Mesodermal cell (in vitro differentiated cells): ENCODE data around the gene EPN1.

Experiments used
- H3K27ac ChIP-seq: 2 replicates; pipeline ENCODE4 v1.7.0; 2013; ENCODE audit warnings: mild to moderate bottlenecking, low read depth, low read length, moderate library complexity; ENCODE audit not compliant: severe bottlenecking
- H3K36me3 ChIP-seq: 2 replicates; pipeline ENCODE4 v1.7.1; 2013; ENCODE audit warnings: mild to moderate bottlenecking, low read length, moderate library complexity; ENCODE audit not compliant: control insufficient read depth, insufficient read depth
- H3K4me1 ChIP-seq: one replicate; pipeline ENCODE4 v1.7.1; 2013; ENCODE audit warnings: mild to moderate bottlenecking, low read length; ENCODE audit not compliant: insufficient read depth, control insufficient read depth, poor library complexity, severe bottlenecking
- H3K4me3 ChIP-seq: 2 replicates; pipeline ENCODE4 v1.7.0; 2013; ENCODE audit warnings: low read length, control low read depth, mild to moderate bottlenecking; ENCODE audit not compliant: insufficient read depth, poor library complexity, severe bottlenecking; ENCODE audit errors: extremely low read depth
- H3K9me3 ChIP-seq: 2 replicates; pipeline ENCODE4 v1.7.1; 2013; ENCODE audit warnings: mild to moderate bottlenecking, low read length, moderate library complexity; ENCODE audit not compliant: control insufficient read depth
- WGBS, 2 experiments: methylation state at CpG; one replicate each; pipeline ENCODE4 v1.1.5; 2013; ENCODE audit warnings: missing lambda C conversion rate in 2 of 2; ENCODE audit not compliant: insufficient coverage in 2 of 2; 5-methylcytosine and 5-hydroxymethylcytosine counted together

The EPN1 gene

GRCh38 chr19:55697069-55697440 is 22.0 kb downstream of the EPN1 start:
- no peak overlapping the region for H3K4me3 ChIP-seq
- peaks cover 80% of the 10 kb centered on the region for H3K36me3 ChIP-seq
- no peaks in the 10 kb centered on the region for H3K9me3 ChIP-seq
- H3K4me1 ChIP-seq, result no peaks in the 10 kb centered on the region
- no peak overlapping the region for H3K27ac ChIP-seq
- WGBS, 2 experiments, result 96 to 99% methylated on average over 5 to 7 of the region's 12 CpGs

GRCh38 chr19:55697698-55698097 is 22.7 kb downstream of the EPN1 start:
- H3K36me3 ChIP-seq, result peaks cover 76% of the 10 kb centered on the region
- no peaks in the 10 kb centered on the region for H3K9me3 ChIP-seq
- WGBS, 2 experiments, result 94 to 100% methylated on average over 4 to 8 of the region's 8 CpGs
- H3K4me1 ChIP-seq, result no peaks in the 10 kb centered on the region
- H3K4me3 ChIP-seq, result no peak overlapping the region
- H3K27ac ChIP-seq, result no peak overlapping the region

DNA sequence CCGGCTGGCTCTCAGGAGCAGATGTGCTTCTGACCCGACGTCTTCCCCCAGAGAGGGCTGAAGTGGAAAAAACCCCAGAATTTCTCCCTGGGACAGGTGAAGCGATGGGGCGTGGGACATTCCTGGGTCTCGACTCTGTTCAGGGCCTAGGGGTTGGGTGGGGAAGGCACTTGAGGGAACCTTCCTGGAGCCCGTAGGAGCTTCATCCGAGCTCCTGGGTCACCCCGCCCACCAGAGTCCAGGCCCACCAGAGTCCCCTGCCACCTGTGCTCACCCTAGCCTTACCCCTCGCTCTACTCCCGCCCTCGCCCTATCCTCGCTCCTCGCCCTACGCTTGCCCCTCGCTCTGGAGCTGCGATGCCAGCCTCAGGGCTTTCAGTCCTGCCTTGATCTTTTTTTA is 23.2 kb downstream of the EPN1 start:
- Histone ChIP-seq H3K4me1 (no peaks in the 10 kb centered on the region), H3K9me3 (no peaks in the 10 kb centered on the region), H3K36me3 (peaks cover 71% of the 10 kb centered on the region), H3K4me3 (no peak overlapping the region), H3K27ac (no peak overlapping the region)
- 98 to 99% methylated on average over 14 to 17 of the region's 17 CpGs for WGBS, 2 experiments

GRCh38 chr19:55699221-55699620 is 24.2 kb downstream of the EPN1 start:
- Histone ChIP-seq H3K4me1 (no peaks in the 10 kb centered on the region), H3K9me3 (peaks cover 3% of the 10 kb centered on the region), H3K36me3 (peaks cover 69% of the 10 kb centered on the region), H3K4me3 (no peak overlapping the region), H3K27ac (no peak overlapping the region)
- WGBS, 2 experiments, result 91 to 100% methylated on average over 2 to 7 of the region's 11 CpGs

- Histone ChIP-seq H3K9me3 (peaks cover 3% of the 10 kb centered on the region), H3K4me1 (no peaks in the 10 kb centered on the region), H3K4me3 (no peak overlapping the region), H3K27ac (no peak overlapping the region), H3K36me3 (peaks cover 61% of the 10 kb centered on the region)
- 93 to 99% methylated on average over 9 of the region's 12 CpGs for WGBS, 2 experiments
These were observed 25.8 kb downstream of the EPN1 start for GRCh38 chr19:55700813-55701212.

DNA sequence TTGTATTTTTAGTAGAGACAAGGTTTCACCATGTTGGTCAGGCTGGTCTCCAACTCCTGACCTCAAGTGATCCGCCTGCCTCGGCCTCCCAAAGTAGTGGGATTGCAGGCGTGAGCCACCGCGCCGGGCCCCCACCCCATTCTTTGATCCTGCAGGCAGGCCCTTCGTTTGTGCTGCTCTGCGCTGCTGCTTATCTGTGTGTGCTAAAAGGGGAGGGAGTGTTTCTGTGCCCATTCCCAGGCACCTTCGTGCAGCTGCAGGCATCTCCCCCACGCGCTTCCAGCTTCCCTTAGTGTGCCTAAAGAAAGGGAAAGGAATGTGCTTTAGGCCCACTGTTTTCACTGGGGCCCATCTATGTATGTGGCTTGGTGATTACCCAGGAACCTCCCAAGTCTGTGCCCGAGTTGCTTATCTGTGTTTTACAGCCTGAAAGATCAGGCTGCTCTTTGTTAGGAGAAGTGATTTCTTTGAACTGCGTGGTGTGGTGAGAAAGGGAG is 27.2 kb downstream of the EPN1 start:
- no peak overlapping the region for H3K4me3 ChIP-seq
- 89 to 94% methylated on average over 9 to 11 of the region's 13 CpGs for whole genome bisulfite sequencing, 2 experiments
- H3K27ac ChIP-seq, result peak overlapping the region; percentile 41
- peaks cover 3% of the 10 kb centered on the region for H3K9me3 ChIP-seq
- peaks cover 48% of the 10 kb centered on the region for H3K36me3 ChIP-seq
- H3K4me1 ChIP-seq, result no peaks in the 10 kb centered on the region

DNA sequence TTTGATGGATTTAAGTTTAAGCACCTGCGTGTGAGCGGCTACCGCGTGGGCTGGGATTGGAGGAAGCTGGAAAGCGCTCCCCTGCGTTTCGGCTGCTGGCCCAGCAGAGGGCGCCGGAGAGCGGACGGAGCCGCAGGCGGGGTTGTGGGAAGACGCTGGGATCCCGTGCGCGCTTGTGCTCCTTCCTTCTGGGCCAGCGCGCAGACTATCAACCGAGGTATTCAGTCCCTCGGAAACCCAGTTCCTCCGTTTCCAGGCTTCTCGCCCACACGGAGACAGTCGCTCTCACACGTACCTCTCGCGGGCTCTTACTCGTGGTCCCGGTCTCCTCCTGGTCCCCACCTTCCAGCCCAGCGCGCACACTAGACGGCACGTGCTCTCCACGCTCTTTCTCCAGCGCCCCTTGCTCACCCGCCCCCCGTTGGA is 28.8 kb downstream of the EPN1 start:
- Histone ChIP-seq H3K4me3 (no peak overlapping the region), H3K27ac (no peak overlapping the region), H3K4me1 (no peaks in the 10 kb centered on the region), H3K9me3 (peaks cover 5% of the 10 kb centered on the region), H3K36me3 (peaks cover 34% of the 10 kb centered on the region)
- WGBS, 2 experiments, result 83% methylated on average over 37 to 38 of the region's 38 CpGs

- WGBS, 2 experiments, result 90 to 96% methylated on average over 12 to 14 of the region's 15 CpGs
- H3K4me1 ChIP-seq, result no peaks in the 10 kb centered on the region
- H3K27ac ChIP-seq, result no peak overlapping the region
- no peak overlapping the region for H3K4me3 ChIP-seq
- H3K36me3 ChIP-seq, result peaks cover 27% of the 10 kb centered on the region
- peaks cover 5% of the 10 kb centered on the region for H3K9me3 ChIP-seq
These were observed 29.6 kb downstream of the EPN1 start for GRCh38 chr19:55704494-55705245.

- Histone ChIP-seq H3K27ac (no peak overlapping the region), H3K4me1 (no peaks in the 10 kb centered on the region), H3K4me3 (no peak overlapping the region), H3K36me3 (peaks cover 20% of the 10 kb centered on the region), H3K9me3 (peaks cover 5% of the 10 kb centered on the region)
- 82 to 100% methylated on average over 1 to 3 of the region's 3 CpGs for WGBS, 2 experiments
These were observed 30.9 kb downstream of the EPN1 start for GRCh38 chr19:55705972-55706371.

DNA sequence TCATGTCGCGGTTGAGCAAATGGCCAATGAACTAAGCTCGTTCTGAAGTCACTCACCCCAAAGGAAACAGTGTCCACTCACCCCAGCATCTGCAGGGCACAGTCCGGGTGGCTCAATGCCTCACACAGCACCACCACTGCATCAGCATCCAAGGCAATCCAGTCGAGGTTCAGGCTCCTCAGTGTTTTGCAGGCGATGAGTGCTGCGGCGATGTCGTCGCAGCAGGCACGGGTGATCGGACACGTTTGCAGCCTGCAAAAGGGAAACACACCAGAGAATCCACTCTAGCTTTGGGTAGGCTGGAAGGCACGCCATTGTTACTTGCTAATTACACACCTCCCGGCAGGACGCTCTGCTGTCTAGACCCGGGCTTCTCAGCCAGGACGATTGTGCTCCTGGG is 36.7 kb downstream of the EPN1 start:
- no peaks in the 10 kb centered on the region for H3K36me3 ChIP-seq
- H3K9me3 ChIP-seq, result peaks cover 11% of the 10 kb centered on the region
- H3K4me3 ChIP-seq, result no peak overlapping the region
- H3K27ac ChIP-seq, result no peak overlapping the region
- no peaks in the 10 kb centered on the region for H3K4me1 ChIP-seq
- WGBS, 2 experiments, result 82 to 84% methylated on average over 18 of the region's 18 CpGs
